Activated CD4-positive, CD25-positive, alpha-beta regulatory T cell (primary cell): Measurements from ENCODE around the gene RTTN.
"Not testable (repeated sequence)": the region's sequence is repeated elsewhere in the genome, so short reads cannot be mapped to it uniquely, and the experiment has no call there.

Experiments used
- DNase-seq, 4 experiments: peaks; one replicate each; lab custom pipeline; 2025; lab: John Stamatoyannopoulos, UW

RTTN gene

DNA sequence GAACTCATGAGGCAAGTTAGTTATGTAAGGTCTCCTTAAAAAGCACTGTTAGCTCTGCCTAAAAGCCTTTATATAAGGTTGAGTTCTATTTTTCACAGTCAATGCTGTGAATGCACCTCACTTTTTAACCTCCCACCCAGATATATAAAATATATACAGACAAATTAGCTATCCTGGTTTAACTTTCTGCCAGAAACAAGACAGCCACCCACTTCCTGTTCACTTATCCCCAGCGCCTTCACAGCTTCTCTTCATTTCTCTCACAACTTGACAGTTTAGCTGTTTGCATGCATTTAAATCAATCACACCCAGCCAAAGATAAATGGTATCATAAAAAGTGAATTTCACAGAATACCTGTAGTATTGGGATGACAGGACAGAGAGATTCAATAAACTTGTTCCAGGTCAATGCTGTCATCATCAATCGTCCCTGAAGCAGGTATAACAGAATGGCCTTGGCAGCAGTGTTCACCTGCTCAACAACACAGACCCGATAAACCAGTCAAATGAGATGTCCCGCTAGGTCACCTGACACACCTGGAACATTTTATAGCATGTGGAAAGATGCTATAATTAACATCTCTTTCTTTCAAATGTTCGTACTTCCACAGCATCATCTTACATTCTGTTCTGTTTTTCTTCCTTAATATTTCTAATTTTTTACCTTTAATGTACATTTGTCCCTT is 55.7 kb downstream of the RTTN start:
- no peak for DNase-seq

DNA sequence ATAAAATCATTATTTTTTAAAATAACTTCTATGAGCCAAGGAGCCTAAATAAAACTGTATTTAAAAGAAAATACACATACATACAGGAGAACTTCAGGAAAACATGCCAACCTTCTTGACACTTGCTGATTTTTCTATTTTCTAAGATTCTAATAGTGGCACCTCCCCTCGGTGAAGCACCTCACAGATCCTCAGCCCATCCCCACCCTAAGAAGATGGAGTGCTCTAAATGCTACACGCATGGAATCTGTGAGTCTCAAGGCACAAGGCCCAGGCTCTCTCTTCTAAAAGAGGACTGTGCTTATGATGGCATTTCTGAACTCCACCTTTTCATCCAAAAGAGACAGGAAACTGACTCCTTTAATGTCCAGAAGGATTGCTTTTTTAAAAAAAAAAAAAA is 56.3 kb downstream of the RTTN start:
- DNase-seq: no peak

DNA sequence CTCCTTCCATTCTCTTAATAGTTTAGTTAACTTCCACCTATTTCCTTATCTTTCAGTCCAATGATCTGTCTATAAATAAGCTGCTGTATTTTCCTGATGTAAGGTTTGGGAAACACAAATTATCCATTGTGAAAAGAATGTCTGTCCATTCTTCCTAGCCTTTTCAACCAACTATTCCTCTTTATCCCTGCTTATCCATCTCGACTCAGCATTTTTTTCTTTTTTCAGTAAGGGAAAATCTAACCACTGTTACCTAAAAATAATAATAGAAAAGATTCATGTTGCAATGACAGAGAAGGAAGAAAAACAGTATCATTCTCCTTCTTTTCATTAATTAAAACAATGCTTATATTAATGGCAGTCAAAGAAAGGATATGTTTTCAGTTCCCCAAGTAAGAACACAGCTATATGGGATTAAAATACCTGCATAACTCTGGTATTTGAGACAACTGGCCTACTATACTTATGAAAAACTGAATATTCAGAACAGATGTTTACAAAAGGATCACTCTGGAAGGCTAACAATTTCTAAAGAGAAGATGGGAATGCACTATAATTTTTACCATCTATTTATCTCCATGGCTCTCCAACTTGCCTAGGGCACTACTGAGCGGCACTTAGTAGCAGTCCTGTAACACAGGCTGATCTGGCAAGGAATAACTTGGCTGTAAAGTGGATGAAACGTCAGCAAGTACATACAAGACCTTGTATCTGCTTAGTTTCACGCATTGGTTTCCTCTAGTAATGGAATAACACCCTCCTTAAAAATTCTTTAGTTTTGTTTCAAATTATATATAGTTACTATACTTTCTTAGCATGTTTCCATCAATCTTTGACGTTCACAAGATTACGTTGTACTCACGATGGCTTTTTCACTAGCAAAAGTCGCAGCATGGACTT is 57.2 kb downstream of the RTTN start:
- no peak for DNase-seq

DNA sequence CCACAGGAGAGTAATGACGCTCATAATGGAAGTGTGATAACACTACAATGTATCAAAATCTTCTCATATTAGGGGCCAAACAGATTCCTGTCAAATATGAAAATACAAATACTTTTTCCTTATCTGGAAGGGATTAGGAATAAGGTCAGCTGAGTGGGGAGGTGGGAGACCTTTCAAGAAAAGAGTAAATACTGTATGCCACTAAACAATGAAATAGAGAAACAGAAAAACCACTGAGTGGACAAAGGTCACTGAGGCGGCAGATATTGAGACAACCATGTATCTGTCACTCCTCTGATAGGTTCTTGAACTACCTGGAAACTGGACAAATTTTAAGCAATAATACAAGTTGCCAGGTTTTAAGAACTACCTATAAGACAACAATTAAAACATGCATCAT is 59.3 kb downstream of the RTTN start:
- DNase-seq: no peak

GRCh38 chr18:70142001-70142400 is 63.5 kb downstream of the RTTN start:
- no peak for DNase-seq

DNA sequence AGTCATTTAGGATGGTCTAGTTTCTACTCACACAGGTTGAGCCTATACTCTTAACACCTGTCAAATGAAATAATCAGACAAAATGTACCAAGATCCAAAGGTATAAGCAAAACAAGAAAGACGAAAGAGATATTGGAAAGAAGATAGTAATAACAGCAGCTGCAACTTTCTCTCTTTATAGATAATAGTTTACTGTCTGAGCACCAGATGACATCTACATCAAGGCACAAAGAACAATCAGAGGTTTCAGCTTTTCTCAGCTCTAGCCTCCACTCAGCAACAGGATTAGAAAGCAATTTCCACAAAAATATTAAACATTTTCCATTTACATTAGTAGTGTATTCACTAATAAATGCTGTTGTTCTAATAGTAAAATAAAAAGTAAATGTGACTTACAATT is 66.3 kb downstream of the RTTN start:
- no peak for DNase-seq

- no peak for DNase-seq
Observed at GRCh38 chr18:70135604-70136003, 69.9 kb downstream of the RTTN start.

- DNase-seq: no peak
Observed at GRCh38 chr18:70132999-70133398, 72.5 kb downstream of the RTTN start.

DNA sequence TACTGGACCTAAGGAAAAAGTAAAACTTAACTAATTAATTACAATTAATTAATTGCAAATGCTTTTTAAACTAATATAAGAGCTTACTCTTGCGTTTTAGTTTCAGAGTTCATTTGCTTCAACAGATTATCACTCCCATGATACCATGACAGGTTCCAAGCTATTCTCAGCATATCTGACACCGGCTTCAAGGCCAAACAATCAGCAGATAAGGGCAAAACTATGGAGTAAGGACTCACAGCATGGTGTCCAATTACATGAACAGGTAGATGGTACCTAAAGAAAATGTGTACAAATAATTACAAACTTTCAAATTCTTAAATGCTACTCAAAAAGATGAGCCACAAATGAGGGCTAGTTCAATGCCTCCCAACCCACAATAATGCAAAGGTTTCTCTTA is 77.2 kb downstream of the RTTN start:
- DNase-seq: no peak

DNA sequence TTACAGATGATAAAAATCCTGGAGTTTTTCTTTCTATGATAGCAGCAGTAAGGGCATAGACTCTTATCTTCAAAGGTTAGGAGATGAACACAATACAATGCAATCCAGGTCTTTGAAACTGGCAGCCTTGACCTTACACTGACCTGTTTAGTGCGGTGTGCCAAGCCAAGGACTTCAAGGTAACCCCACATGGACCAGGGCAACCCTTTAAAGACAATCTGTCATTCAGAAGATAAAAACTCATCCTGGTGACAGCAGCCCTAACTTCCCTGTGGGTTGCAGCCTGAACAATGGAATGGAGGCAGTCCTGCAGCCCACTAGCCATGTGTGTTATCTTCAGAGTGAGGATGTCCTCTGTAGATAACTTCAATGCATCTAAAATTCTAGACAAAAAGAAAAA is 78.1 kb downstream of the RTTN start:
- no peak for DNase-seq

DNA sequence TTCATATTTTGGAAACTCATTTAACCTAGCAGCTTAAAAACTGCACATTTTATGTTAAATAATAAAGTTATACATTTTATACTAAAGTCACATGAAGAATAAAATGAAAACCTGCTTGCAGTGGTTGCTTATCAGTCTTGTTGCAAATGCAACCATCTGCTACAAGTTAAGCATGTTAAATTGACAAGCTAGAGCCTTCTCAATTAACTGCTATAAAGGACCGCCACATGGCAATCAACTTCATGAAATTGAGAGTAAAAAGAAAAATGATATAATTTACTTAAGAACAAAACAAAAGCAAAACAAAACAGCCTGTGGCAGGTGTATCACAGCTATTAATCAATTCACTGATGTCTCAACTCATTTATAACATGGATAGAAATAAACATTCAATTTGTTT is 78.7 kb downstream of the RTTN start:
- DNase-seq: no peak

GRCh38 chr18:70124139-70124538 is 81.3 kb downstream of the RTTN start:
- no peak for DNase-seq

DNA sequence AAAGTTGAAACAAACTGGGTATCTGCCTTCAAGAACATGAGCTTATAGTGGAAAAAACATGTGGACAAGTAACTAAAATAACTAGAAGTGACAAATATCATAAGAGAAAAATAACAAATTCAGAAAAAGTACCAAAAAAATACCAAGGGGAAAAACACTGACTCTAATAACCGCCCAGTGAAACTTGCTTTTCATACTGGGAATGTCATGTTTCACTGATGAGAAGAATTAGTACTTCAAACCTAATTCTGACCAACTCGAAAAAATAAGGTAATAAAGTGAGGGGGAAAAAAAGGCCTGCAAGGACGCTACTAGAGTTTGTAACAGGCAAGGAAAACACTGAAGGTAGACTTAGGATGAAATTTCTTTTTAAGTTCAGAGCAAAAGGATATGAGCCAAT is 83.6 kb downstream of the RTTN start:
- no peak for DNase-seq

GRCh38 chr18:70116949-70117348 is 88.5 kb downstream of the RTTN start:
- no peak for DNase-seq

GRCh38 chr18:70113511-70113910 is 92.0 kb downstream of the RTTN start:
- DNase-seq: no peak

GRCh38 chr18:70110678-70111077 is 94.8 kb downstream of the RTTN start:
- DNase-seq: no peak

GRCh38 chr18:70107091-70107490 is 98.4 kb downstream of the RTTN start:
- DNase-seq: no peak

GRCh38 chr18:70102854-70103253 is 102.6 kb downstream of the RTTN start:
- not testable (repeated sequence) for DNase-seq

DNA sequence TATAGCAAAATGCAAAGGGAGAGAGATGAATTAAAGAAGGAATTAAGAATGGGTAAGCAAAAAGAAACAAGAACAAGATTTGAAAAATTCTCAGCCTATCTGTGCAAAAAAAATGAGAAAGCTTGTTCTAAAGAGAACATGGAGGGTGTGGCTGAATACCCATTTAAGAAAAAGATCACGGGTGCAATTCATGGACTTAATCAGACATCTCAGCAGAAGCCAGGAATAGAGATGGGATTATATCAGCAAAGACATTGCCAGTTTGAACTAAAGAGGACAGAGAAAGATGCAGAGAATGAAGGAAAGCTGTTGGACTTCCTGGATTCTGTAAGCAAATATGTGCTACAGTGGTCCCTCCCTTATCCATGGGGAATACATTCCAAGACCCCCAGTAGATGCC is 115.6 kb downstream of the RTTN start:
- DNase-seq: no peak

DNA sequence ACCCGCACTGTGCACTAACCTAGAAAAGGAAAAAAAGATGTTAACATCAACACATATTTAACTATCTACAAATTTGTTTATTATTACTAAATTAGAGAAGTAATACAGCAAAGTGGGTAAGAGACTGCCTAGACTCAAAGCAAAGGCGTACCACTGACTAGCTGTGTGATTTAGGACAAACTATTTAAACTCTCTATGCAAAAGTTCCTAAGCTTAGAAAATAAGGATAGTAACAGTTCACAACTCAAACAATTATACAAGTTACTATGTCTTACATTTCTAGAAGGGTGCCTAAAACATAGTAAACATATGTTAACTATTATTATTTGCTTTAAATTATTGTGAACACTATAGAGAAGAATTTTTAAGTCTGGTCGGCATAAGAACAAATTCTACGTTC is 119.4 kb downstream of the RTTN start:
- no peak for DNase-seq

GRCh38 chr18:70085641-70086040 is 119.8 kb downstream of the RTTN start:
- DNase-seq: no peak

DNA sequence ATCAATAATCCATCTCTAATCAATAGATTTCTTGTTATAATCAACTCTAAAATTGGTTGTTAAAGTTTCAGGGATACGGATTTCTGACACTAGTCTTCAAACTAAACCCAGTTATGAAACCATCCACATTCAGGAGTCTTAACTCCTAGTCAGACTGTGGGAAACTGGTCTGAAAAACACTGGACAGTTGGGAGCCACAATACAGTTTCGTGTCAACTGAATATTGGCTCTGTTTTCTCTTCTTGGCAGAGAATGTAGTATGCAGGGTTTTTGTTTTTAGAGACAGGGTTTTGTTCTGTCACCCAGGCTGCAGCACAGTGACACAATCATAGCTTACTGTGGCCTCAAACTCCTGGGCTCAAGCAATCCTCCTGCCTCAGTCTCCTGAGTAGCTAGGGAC is 123.1 kb downstream of the RTTN start:
- DNase-seq: no peak

- DNase-seq: no peak
Observed at GRCh38 chr18:70078106-70078505, 127.4 kb downstream of the RTTN start.

DNA sequence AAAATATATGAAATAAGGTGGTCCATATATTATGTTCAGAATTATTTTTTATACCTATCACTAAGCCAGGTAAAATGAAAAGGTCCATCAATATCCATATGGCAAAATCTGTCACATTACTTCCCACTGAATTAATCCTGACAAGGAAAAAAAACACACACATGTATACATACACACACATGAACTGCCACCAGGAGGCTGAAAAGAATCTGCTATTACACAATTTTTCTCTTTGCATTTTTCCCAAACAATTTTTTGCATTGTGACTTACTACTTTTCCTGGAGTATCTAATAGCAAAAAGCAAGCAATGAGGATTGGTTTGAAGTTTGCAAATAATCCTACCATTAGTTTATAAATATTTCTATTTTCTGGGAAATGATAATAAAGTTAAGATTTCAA is 129.6 kb downstream of the RTTN start:
- DNase-seq: no peak
